HepG2 (cell line): Measurements from ENCODE around the gene PDSS2. TPM values are rescaled to one million over a fixed set of nuclear protein-coding genes. Genes with fewer than 3 reads are reported as not detected.

Source experiments
- ATAC-seq: fragments of 200-7000 bp; cut with Tn5 transposase; 3 replicates; pipeline ENCODE4 v1.9.1; 2020; ENCODE audit warnings: mild to moderate bottlenecking, moderate library complexity
- BruUV-seq: library from RNA; stranded (reverse); fragments of 400-500 nt; replicated peaks from 2 replicates; lab custom pipeline; 2021; lab: Mats Ljungman, UMichigan
- CTCF ChIA-PET: fragments of 300-600 bp; formaldehyde crosslinking; extraction: SDS; loops from one replicate; lab custom pipeline; 2021; ENCODE audit warnings: low total read pairs, inconsistent platforms, low intra/inter-chr PET ratio; lab: Yijun Ruan, JAX
- POLR2A ChIA-PET: fragments of 350-600 bp; sonication (Branson Sonifier 250); formaldehyde crosslinking; loops from one replicate; lab custom pipeline; 2020; ENCODE audit warnings: antibody characterized with exemption, inconsistent platforms; lab: Yijun Ruan, JAX
- DNase-seq: peaks from one replicate; pipeline ENCODE4 v3.0.0-alpha.2; 2015; ENCODE audit warnings: low spot score
- FAIRE-seq: peaks from 3 replicates; lab custom pipeline; 2011; peaks lifted over from hg19 to GRCh38; lab: Jason Lieb, UNC
- H2AFZ ChIP-seq: one replicate; pipeline ENCODE4 v1.6.1; 2011; ENCODE audit warnings: low read length, inconsistent platforms
- H3K27ac ChIP-seq: fragments of 300-600 bp; 3 replicates; pipeline ENCODE4 v1.8.0; 2011; ENCODE audit warnings: mixed run types, mild to moderate bottlenecking, mixed read lengths, low read length, inconsistent platforms; ENCODE audit not compliant: insufficient read depth; ENCODE audit errors: extremely low read length
- H3K27me3 ChIP-seq, 2 experiments: fragments of 200-600 bp in 1 of 2; 2 replicates in 1 of 2; 3 replicates in 1 of 2; pipeline versions ENCODE4 v1.6.0 to v1.8.0; 2011; ENCODE audit warnings: low read length in 2 of 2, mild to moderate bottlenecking in 2 of 2, moderate library complexity in 2 of 2, inconsistent platforms in 1 of 2; ENCODE audit not compliant: insufficient read depth in 2 of 2, control insufficient read depth in 1 of 2
- H3K36me3 ChIP-seq, 2 experiments: fragments of 200-600 bp in 1 of 2; replicated peaks in 1 of 2; 2 replicates in 1 of 2; 3 replicates in 1 of 2; pipeline versions ENCODE4 v1.5.1 to v1.8.0; 2011; ENCODE audit warnings: low read length in 2 of 2, inconsistent platforms in 1 of 2; ENCODE audit not compliant: insufficient read depth in 2 of 2, control insufficient read depth in 1 of 2
- H3K4me1 ChIP-seq: 2 replicates; pipeline ENCODE4 v1.5.1; 2012; ENCODE audit warnings: low read length, inconsistent platforms; ENCODE audit not compliant: insufficient read depth
- H3K4me2 ChIP-seq: 2 replicates; pipeline ENCODE4 v1.6.0; 2011; ENCODE audit warnings: low read depth, low read length, inconsistent platforms
- H3K4me3 ChIP-seq, 3 experiments: fragments of 200-600 bp in 1 of 3; sonication (generic), shearing (Covaris generic) in 1 of 3; replicated peaks in 1 of 3; 2 replicates each; pipeline ENCODE4 v1.5.1; 2011 to 2016; ENCODE audit warnings: low read length in 3 of 3, inconsistent platforms in 2 of 3, low read depth in 2 of 3, mild to moderate bottlenecking in 2 of 3, control low read depth in 1 of 3, mixed read lengths in 1 of 3; ENCODE audit not compliant: insufficient read depth in 1 of 3
- H3K79me2 ChIP-seq: one replicate; pipeline ENCODE4 v1.6.1; 2011; ENCODE audit warnings: low read length, inconsistent platforms; ENCODE audit not compliant: insufficient read depth
- H3K9ac ChIP-seq: 2 replicates; pipeline ENCODE4 v1.6.0; 2011; ENCODE audit warnings: mild to moderate bottlenecking, low read depth, low read length, inconsistent platforms; ENCODE audit not compliant: insufficient read depth
- H3K9me3 ChIP-seq: 2 replicates; pipeline ENCODE4 v1.5.1; 2012; ENCODE audit warnings: mild to moderate bottlenecking, low read length
- H4K20me1 ChIP-seq: 2 replicates; pipeline ENCODE4 v1.6.0; 2011; ENCODE audit warnings: inconsistent platforms, mild to moderate bottlenecking, low read length, moderate library complexity; ENCODE audit not compliant: insufficient read depth
- BHLHE40 ChIP-seq: IDR thresholded peaks from 2 replicates; pipeline ENCODE4 v1.6.1; 2011; ENCODE audit warnings: low read length, improper control_type of control experiment
- CEBPB ChIP-seq: IDR thresholded peaks from 2 replicates; pipeline ENCODE4 v1.6.1; 2011; ENCODE audit warnings: low read depth, low read length, improper control_type of control experiment, borderline replicate concordance
- KAT7 ChIP-seq: IDR thresholded peaks from 2 replicates; pipeline ENCODE4 v1.6.1; 2018; ENCODE audit warnings: borderline replicate concordance, missing compliant biosample characterization
- RELA ChIP-seq: sonication (generic); formaldehyde crosslinking; IDR thresholded peaks from 2 replicates; pipeline ENCODE4 v1.4.0; 2020; ENCODE audit warnings: missing genetic modification reagents
- TAF15 ChIP-seq: fragments of 200-400 bp; formaldehyde crosslinking; IDR thresholded peaks from one replicate; pipeline ENCODE4 v1.6.1; 2018; ENCODE audit warnings: mild to moderate bottlenecking, low read depth, low read length; ENCODE audit not compliant: poor library complexity, severe bottlenecking
- TARDBP ChIP-seq: sonication (generic); formaldehyde crosslinking; IDR thresholded peaks from 2 replicates; pipeline ENCODE4 v1.8.0; 2022; ENCODE audit warnings: mild to moderate bottlenecking, missing genetic modification reagents
- ZNF615 ChIP-seq: sonication (generic); formaldehyde crosslinking; IDR thresholded peaks from 2 replicates; pipeline ENCODE4 v1.5.0; 2020; ENCODE audit warnings: mild to moderate bottlenecking, missing genetic modification reagents, borderline replicate concordance
- ZNF747 ChIP-seq: sonication (generic); formaldehyde crosslinking; IDR thresholded peaks from 2 replicates; pipeline ENCODE4 v1.8.1; 2023; ENCODE audit warnings: missing genetic modification reagents, mild to moderate bottlenecking, borderline replicate concordance
- WGBS: methylation state at CpG from one replicate; pipeline ENCODE4 v1.1.6; 2017; ENCODE audit warnings: low lambda C conversion rate; 5-methylcytosine and 5-hydroxymethylcytosine counted together
- in situ Hi-C: cut with HindIII; loops from 2 replicates; pipeline ENCODE4 v1.10.0; 2017; ENCODE audit warnings: low pct_unique_long_range_greater_than_20kb; ENCODE audit not compliant: extremely low pct_ligation_motif_present
- intact Hi-C: fragments of 100-400 bp; cut with micrococcal nuclease; formaldehyde crosslinking; loops from one replicate; pipeline ENCODE4 v1.10.0; 2022; ENCODE audit not compliant: unreplicated experiment
- polyA plus RNA-seq, 8 experiments: library from polyadenylated mRNA; depleted of rRNA in 3 of 8; stranded (reverse) in 7 of 8; unstranded in 1 of 8; fragments of >200 nt; fragmentation: Illumina TruSeq in 4 of 8; extraction: Trizol in 4 of 8; gene quantifications; 2 replicates each; pipeline versions ENCODE4 v1.2.1 to v1.2.3, GENCODE V29; 2011 to 2016; ENCODE audit warnings: low read depth in 4 of 8, missing spikeins in 1 of 8, mixed read lengths in 1 of 8; ENCODE audit not compliant: insufficient read depth in 1 of 8
- total RNA-seq, 5 experiments: library from RNA; depleted of rRNA; stranded (reverse); fragments of >200 nt; fragmentation: Illumina TruSeq; extraction: Trizol; gene quantifications; 2 replicates each; pipeline ENCODE4 v1.2.3, GENCODE V29; 2016; ENCODE audit warnings: low read depth in 1 of 5

Gene PDSS2
- total and polyA plus RNA-seq, 2 of the 13 experiments (the other 11 are each of a cell fraction or from before 2014, with no cell fraction given), result 16.2 to 17.0 TPM

- intact Hi-C loops (no loop called here), in situ Hi-C loops (no loop called here)
Measured at GRCh38 chr6:107108201-107108890, 351.0 kb downstream of the PDSS2 start.

GRCh38 chr6:107107791-107108190 lies 351.6 kb downstream of the PDSS2 start:
- Histone ChIP-seq H2AFZ (no peak overlapping the region), H3K4me3 (no peak overlapping the region), H3K79me2 (peaks cover 2% of the 10 kb centered on the region), H3K36me3 (no peaks in the 10 kb centered on the region), H3K27me3 (no peaks in the 10 kb centered on the region), H4K20me1 (no peaks in the 10 kb centered on the region), H3K9ac (no peak overlapping the region), H3K9me3 (no peaks in the 10 kb centered on the region), H3K4me1 (peaks cover 14% of the 10 kb centered on the region), H3K4me2 (no peak overlapping the region), H3K27ac (no peak overlapping the region)
- no TSS peak for BruUV-seq
- FAIRE-seq (no peak), DNase-seq (no peak), ATAC-seq (no peak)
- TF ChIP-seq BHLHE40 (no peak), RELA (CRISPR knock-in tag) (no peak), TARDBP (CRISPR knock-in tag) (no peak), KAT7 (no peak), ZNF747 (CRISPR knock-in tag) (no peak), ZNF615 (no peak)
- ChIA-PET POLR2A (no interaction called here), CTCF (no interaction called here)
- intact Hi-C loops, result no loop called here
- 97% methylated on average over 4 of the region's 4 CpGs for WGBS
- in situ Hi-C loops, result no loop called here

More at GRCh38 chr6:107108201-107108890, 351.0 kb downstream of the PDSS2 start:
- ChIA-PET POLR2A (no interaction called here), CTCF (no interaction called here)
- no peak overlapping the region for H3K9ac ChIP-seq
- H3K27ac ChIP-seq, result no peak overlapping the region
- H3K4me1 ChIP-seq, result peaks cover 18% of the 10 kb centered on the region
- TF ChIP-seq TAF15 (no peak), CEBPB (0 out of 2 replicates have a peak, but pooled peaks have one; percentile 15)
- 96% methylated on average over 17 of the region's 17 CpGs for WGBS
- H3K36me3 ChIP-seq, result no peaks in the 10 kb centered on the region
- H2AFZ ChIP-seq, result no peak overlapping the region
- H3K27me3 ChIP-seq, result no peaks in the 10 kb centered on the region
- peaks cover 1% of the 10 kb centered on the region for H3K79me2 ChIP-seq
- no peak for FAIRE-seq
- H3K4me2 ChIP-seq, result no peak overlapping the region
- no peak for DNase-seq
- ATAC-seq, result no peak
- BruUV-seq, result no TSS peak
- no peak overlapping the region for H3K4me3 ChIP-seq
- no peaks in the 10 kb centered on the region for H3K9me3 ChIP-seq
- no peaks in the 10 kb centered on the region for H4K20me1 ChIP-seq
